DND-41 (cell line): ENCODE measurements around the gene MSRB3.

ENCODE experiments used
- EZH2 ChIP-seq: IDR thresholded peaks from 3 replicates; pipeline ENCODE4 v1.6.1; 2012; ENCODE audit warnings: borderline replicate concordance, low read depth, mild to moderate bottlenecking, moderate library complexity, low read length, inconsistent platforms; ENCODE audit not compliant: severe bottlenecking
- TF ChIP-seq, protein P1 (sequence below): IDR thresholded peaks from 2 replicates; pipeline ENCODE4 v1.5.1; 2012; ENCODE audit warnings: borderline replicate concordance, low read length, moderate library complexity, mild to moderate bottlenecking; ENCODE audit not compliant: poor library complexity, severe bottlenecking; ENCODE audit errors: extremely low read depth

GRCh38 chr12:65263777-65264176 is 14.7 kb upstream of the MSRB3 start:
- TF ChIP-seq, protein P1, sequence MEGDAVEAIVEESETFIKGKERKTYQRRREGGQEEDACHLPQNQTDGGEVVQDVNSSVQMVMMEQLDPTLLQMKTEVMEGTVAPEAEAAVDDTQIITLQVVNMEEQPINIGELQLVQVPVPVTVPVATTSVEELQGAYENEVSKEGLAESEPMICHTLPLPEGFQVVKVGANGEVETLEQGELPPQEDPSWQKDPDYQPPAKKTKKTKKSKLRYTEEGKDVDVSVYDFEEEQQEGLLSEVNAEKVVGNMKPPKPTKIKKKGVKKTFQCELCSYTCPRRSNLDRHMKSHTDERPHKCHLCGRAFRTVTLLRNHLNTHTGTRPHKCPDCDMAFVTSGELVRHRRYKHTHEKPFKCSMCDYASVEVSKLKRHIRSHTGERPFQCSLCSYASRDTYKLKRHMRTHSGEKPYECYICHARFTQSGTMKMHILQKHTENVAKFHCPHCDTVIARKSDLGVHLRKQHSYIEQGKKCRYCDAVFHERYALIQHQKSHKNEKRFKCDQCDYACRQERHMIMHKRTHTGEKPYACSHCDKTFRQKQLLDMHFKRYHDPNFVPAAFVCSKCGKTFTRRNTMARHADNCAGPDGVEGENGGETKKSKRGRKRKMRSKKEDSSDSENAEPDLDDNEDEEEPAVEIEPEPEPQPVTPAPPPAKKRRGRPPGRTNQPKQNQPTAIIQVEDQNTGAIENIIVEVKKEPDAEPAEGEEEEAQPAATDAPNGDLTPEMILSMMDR: no peak
- TF ChIP-seq EZH2: no peak
